Panc1 (cell line): ENCODE data around the gene RAB22A. TPM values are rescaled to one million over a fixed set of nuclear protein-coding genes. Genes with fewer than 3 reads are reported as not detected.

Experiments
- ATAC-seq: fragments of 200-7000 bp; cut with Tn5 transposase; 2 replicates; pipeline ENCODE4 v1.9.1; 2020; ENCODE audit warnings: mild to moderate bottlenecking, moderate library complexity
- BruUV-seq: library from RNA; stranded (reverse); fragments of 400-500 nt; replicated peaks from 2 replicates; lab custom pipeline; 2021; lab: Mats Ljungman, UMichigan
- CTCF ChIA-PET: fragments of 300-600 bp; sonication (Branson Sonifier 250); formaldehyde crosslinking; loops from one replicate; lab custom pipeline; 2022; ENCODE audit warnings: antibody characterized with exemption; lab: Charles Lee
- POLR2A ChIA-PET: fragments of 300-600 bp; sonication (Branson Sonifier 250); formaldehyde crosslinking; loops from one replicate; lab custom pipeline; 2022; ENCODE audit warnings: antibody characterized with exemption; lab: Charles Lee
- DNase-seq: peaks from one replicate; pipeline ENCODE4 v3.0.0-alpha.2; 2010; ENCODE audit warnings: low read depth, low spot score
- H3K27ac ChIP-seq: 2 replicates; pipeline ENCODE4 v1.5.1; 2011; ENCODE audit warnings: mild to moderate bottlenecking, low read length, inconsistent platforms
- H3K27me3 ChIP-seq: fragments of 200-500 bp; sonication (Bioruptor generic); 2 replicates; pipeline ENCODE4 v1.6.0; 2014; ENCODE audit warnings: low read length, inconsistent platforms; ENCODE audit not compliant: control insufficient read depth, insufficient read depth
- H3K36me3 ChIP-seq: fragments of 200-500 bp; sonication (Bioruptor generic); 2 replicates; pipeline ENCODE4 v1.5.1; 2014; ENCODE audit warnings: inconsistent platforms, mild to moderate bottlenecking, low read length, moderate library complexity; ENCODE audit not compliant: control insufficient read depth, insufficient read depth
- H3K4me1 ChIP-seq: 2 replicates; pipeline ENCODE4 v1.5.1; 2011; ENCODE audit warnings: inconsistent platforms, mild to moderate bottlenecking, low read length, moderate library complexity; ENCODE audit not compliant: control insufficient read depth, insufficient read depth
- H3K4me3 ChIP-seq, 2 experiments: 2 replicates each; pipeline ENCODE4 v1.5.1; 2011 to 2012; ENCODE audit warnings: low read depth in 2 of 2, low read length in 2 of 2, mild to moderate bottlenecking in 2 of 2, inconsistent platforms in 1 of 2, moderate library complexity in 1 of 2
- H3K9me3 ChIP-seq: fragments of 200-500 bp; sonication (Bioruptor generic); 2 replicates; pipeline ENCODE4 v1.5.1; 2014; ENCODE audit warnings: low read depth, mild to moderate bottlenecking, inconsistent platforms, low read length, moderate library complexity; ENCODE audit not compliant: control insufficient read depth, insufficient read depth
- CTCF ChIP-seq: fragments of 450-650 bp; IDR thresholded peaks from 2 replicates; pipeline ENCODE4 v1.5.1; 2017; ENCODE audit warnings: mild to moderate bottlenecking
- POLR2AphosphoS5 ChIP-seq: IDR thresholded peaks from 2 replicates; pipeline ENCODE4 v1.6.1; 2012; ENCODE audit warnings: mild to moderate bottlenecking, low read depth, low read length, moderate library complexity
- REST ChIP-seq, 2 experiments: IDR thresholded peaks; 2 replicates each; pipeline ENCODE4 v1.6.1; 2011 to 2012; ENCODE audit warnings: low read depth in 2 of 2, control low read depth in 1 of 2, low read length in 1 of 2, mild to moderate bottlenecking in 1 of 2, moderate library complexity in 1 of 2; ENCODE audit not compliant: insufficient read depth in 1 of 2
- SIN3A ChIP-seq: IDR thresholded peaks from 2 replicates; pipeline ENCODE4 v1.6.1; 2012; ENCODE audit warnings: low read depth, mild to moderate bottlenecking, low read length, moderate library complexity, borderline replicate concordance; ENCODE audit not compliant: insufficient read depth
- TCF7L2 ChIP-seq: IDR thresholded peaks from 2 replicates; pipeline ENCODE4 v1.6.1; 2011; ENCODE audit warnings: mild to moderate bottlenecking, low read depth, low read length, inconsistent platforms
- in situ Hi-C: cut with HindIII; loops from 2 replicates; pipeline ENCODE4 v1.10.0; 2016; ENCODE audit warnings: low sequenced_read_pairs, low pct_unique_long_range_greater_than_20kb
- intact Hi-C: fragments of 100-400 bp; cut with micrococcal nuclease; formaldehyde crosslinking; loops from one replicate; pipeline ENCODE4 v1.10.0; 2022; ENCODE audit not compliant: unreplicated experiment
- total RNA-seq: library from RNA; stranded (reverse); gene quantifications from one replicate; pipeline ENCODE4 v1.2.1, GENCODE V29; 2021; ENCODE audit not compliant: unreplicated experiment

The RAB22A gene
- total RNA-seq, 1 experiment from 2014 or later: 21.1 TPM

DNA sequence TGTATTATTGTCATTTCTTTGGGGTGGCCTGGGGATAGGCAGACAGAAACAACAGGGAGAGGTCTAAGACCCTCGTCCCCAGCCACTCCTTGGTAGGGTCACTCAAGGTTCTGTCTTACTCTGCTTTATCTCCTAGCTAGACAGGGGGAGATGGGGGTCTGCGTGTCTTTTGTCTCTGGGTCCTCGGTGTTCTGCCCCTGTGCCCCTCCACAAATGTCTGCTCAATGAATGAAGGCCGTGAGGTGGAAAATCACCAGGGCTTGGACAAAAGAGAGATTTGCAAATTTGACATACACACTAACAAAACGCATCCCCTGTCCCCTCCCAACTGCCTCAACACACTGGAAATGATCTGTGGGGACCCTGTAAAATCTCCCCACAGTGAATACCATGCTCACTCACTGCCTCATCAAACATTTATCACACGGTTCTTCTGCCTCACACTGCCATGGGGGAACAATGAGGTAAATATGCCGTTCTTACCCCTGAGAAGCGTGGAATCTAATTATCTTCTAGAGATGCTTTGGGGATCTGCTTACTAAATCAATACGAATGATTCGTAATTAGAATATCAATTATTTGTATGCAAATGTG is 66.3 kb downstream of the RAB22A start:
- in situ Hi-C loops: no loop called here
- Histone ChIP-seq H3K27me3 (no peaks in the 10 kb centered on the region), H3K4me1 (no peaks in the 10 kb centered on the region), H3K27ac (no peak overlapping the region), H3K36me3 (no peaks in the 10 kb centered on the region), H3K9me3 (no peaks in the 10 kb centered on the region), H3K4me3 (no peak overlapping the region)
- TF ChIP-seq CTCF: no peak
- TF ChIP-seq SIN3A: no peak
- TF ChIP-seq REST (IDR thresholded peaks at IDR 0.05; ENCODE audit: insufficient read depth in 1 of 2, low read depth in 2 of 2, low read length in 1 of 2): no peak
- no peak for TF ChIP-seq POLR2AphosphoS5
- no peak for TF ChIP-seq TCF7L2
- no TSS peak for BruUV-seq
- intact Hi-C loops: no loop called here
- ChIA-PET CTCF (no interaction called here), POLR2A (interaction anchor here (0.6 kb wide), 1 partner anchor 33 kb away, joined by 8 read pairs; no protein-coding TSS in a partner anchor)
- no peak for ATAC-seq
- DNase-seq: no peak

- no peak for DNase-seq
- H3K4me1 ChIP-seq: no peaks in the 10 kb centered on the region
- H3K27me3 ChIP-seq: no peaks in the 10 kb centered on the region
- TF ChIP-seq POLR2AphosphoS5 (no peak), REST (IDR thresholded peaks at IDR 0.05; ENCODE audit: insufficient read depth in 1 of 2, low read depth in 2 of 2, low read length in 1 of 2) (no peak), SIN3A (no peak), TCF7L2 (no peak), CTCF (no peak)
- in situ Hi-C loops (no loop called here), intact Hi-C loops (no loop called here)
- H3K27ac ChIP-seq: no peak overlapping the region
- ATAC-seq: no peak
- ChIA-PET CTCF (no interaction called here), POLR2A (interaction anchor here (0.6 kb wide), 1 partner anchor 67 kb away, joined by 3 read pairs; the partner anchor contains the start of gene RAB22A)
- BruUV-seq: no TSS peak
- H3K4me3 ChIP-seq: no peak overlapping the region
- H3K36me3 ChIP-seq: no peaks in the 10 kb centered on the region
- H3K9me3 ChIP-seq: peaks cover 8% of the 10 kb centered on the region; the same call in 1 of the 2 replicates
Observed at GRCh38 chr20:58377017-58377416, 67.5 kb downstream of the RAB22A start.
